ENCODE measurements around the gene STK24.

Gene STK24

GRCh38 chr13:98432638-98433037 lies 144.3 kb downstream of the STK24 start:
- H3K27me3 ChIP-seq (replicated peaks; ENCODE audit: control insufficient read depth, insufficient read depth, low read length) = no peaks in the 10 kb centered on the region
- no peak overlapping the region for H3K4me3 ChIP-seq (ENCODE audit: low read length)
- H3K9ac ChIP-seq (ENCODE audit: low read length) = no peak overlapping the region
- no peaks in the 10 kb centered on the region for H3K9me3 ChIP-seq (ENCODE audit: control insufficient read depth, low read length)
- DNase-seq (ENCODE audit: low read depth) = no peak
- H3K4me1 ChIP-seq (ENCODE audit: control insufficient read depth, insufficient read depth, low read length) = no peaks in the 10 kb centered on the region
- peaks cover 10% of the 10 kb centered on the region for H3K36me3 ChIP-seq (ENCODE audit: control insufficient read depth, insufficient read depth, low read length, severe bottlenecking)

DNA sequence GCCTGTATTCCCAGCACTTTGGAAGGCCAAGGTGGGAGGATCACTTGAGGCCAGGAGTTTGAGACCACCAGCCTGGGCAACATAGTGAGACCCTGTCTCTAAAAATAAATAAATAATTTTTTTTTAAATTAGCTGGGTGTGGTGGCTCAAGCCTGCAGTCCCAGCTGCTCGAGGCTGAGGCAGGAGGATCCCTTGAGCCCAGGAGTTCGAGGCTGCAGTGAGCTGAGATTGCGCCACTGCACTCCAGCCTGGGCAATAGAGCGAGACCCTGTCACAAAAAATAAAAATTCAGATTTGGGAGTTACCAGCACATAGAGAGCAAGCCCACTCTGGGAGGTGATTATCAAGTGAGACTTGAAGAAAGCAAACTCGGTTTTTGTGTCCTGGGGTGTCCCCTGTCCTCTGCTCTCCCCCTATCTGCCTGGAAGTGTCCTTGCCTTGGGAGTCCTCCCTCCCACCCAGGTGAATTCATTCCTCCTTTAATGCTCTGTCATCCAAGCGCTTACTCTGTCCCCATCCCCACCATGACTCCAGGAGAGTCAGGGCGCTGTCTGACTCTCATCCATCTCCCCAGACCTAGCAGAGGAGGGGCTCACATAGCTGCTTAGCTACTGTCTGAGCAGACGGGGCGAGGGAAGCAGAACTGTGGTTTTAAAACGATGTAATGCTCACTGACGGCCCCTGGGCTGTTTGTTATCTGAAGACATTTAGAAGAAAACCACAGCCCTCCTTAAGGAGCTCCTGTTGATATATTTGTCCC lies 146.8 kb downstream of the STK24 start:
- Histone ChIP-seq H3K4me3 (ENCODE audit: low read length) (no peak overlapping the region), H3K4me1 (ENCODE audit: control insufficient read depth, insufficient read depth, low read length) (no peaks in the 10 kb centered on the region), H3K9ac (ENCODE audit: low read length) (no peak overlapping the region), H3K36me3 (ENCODE audit: control insufficient read depth, insufficient read depth, low read length, severe bottlenecking) (peaks cover 11% of the 10 kb centered on the region), H3K9me3 (ENCODE audit: control insufficient read depth, low read length) (no peaks in the 10 kb centered on the region), H3K27me3 (replicated peaks; ENCODE audit: control insufficient read depth, insufficient read depth, low read length) (no peaks in the 10 kb centered on the region)
- DNase-seq (ENCODE audit: low read depth) = no peak

- H3K36me3 ChIP-seq (ENCODE audit: control insufficient read depth, insufficient read depth, low read length, severe bottlenecking) = peaks cover 11% of the 10 kb centered on the region
- no peaks in the 10 kb centered on the region for H3K27me3 ChIP-seq (replicated peaks; ENCODE audit: control insufficient read depth, insufficient read depth, low read length)
Measured at GRCh38 chr13:98429531-98429930, 147.4 kb downstream of the STK24 start.

GRCh38 chr13:98429081-98429480 lies 147.8 kb downstream of the STK24 start:
- Histone ChIP-seq H3K9me3 (ENCODE audit: control insufficient read depth, low read length) (no peaks in the 10 kb centered on the region), H3K4me1 (ENCODE audit: control insufficient read depth, insufficient read depth, low read length) (no peaks in the 10 kb centered on the region), H3K9ac (ENCODE audit: low read length) (no peak overlapping the region), H3K4me3 (ENCODE audit: low read length) (no peak overlapping the region), H3K27me3 (replicated peaks; ENCODE audit: control insufficient read depth, insufficient read depth, low read length) (no peaks in the 10 kb centered on the region), H3K36me3 (ENCODE audit: control insufficient read depth, insufficient read depth, low read length, severe bottlenecking) (peaks cover 11% of the 10 kb centered on the region)
- DNase-seq (ENCODE audit: low read depth) = no peak

More at GRCh38 chr13:98429531-98429930, 147.4 kb downstream of the STK24 start:
- no peaks in the 10 kb centered on the region for H3K9me3 ChIP-seq (ENCODE audit: control insufficient read depth, low read length)
- no peaks in the 10 kb centered on the region for H3K4me1 ChIP-seq (ENCODE audit: control insufficient read depth, insufficient read depth, low read length)
- no peak overlapping the region for H3K4me3 ChIP-seq (ENCODE audit: low read length)
- DNase-seq (ENCODE audit: low read depth) = no peak
- H3K9ac ChIP-seq (ENCODE audit: low read length) = no peak overlapping the region

GRCh38 chr13:98428256-98428966 lies 148.5 kb downstream of the STK24 start:
- no peak for DNase-seq (ENCODE audit: low read depth)
- no peaks in the 10 kb centered on the region for H3K9me3 ChIP-seq (ENCODE audit: control insufficient read depth, low read length)
- H3K9ac ChIP-seq (ENCODE audit: low read length) = no peak overlapping the region
- no peak overlapping the region for H3K4me3 ChIP-seq (ENCODE audit: low read length)
- H3K27me3 ChIP-seq (replicated peaks; ENCODE audit: control insufficient read depth, insufficient read depth, low read length) = no peaks in the 10 kb centered on the region
- H3K36me3 ChIP-seq (ENCODE audit: control insufficient read depth, insufficient read depth, low read length, severe bottlenecking) = peaks cover 11% of the 10 kb centered on the region
- no peaks in the 10 kb centered on the region for H3K4me1 ChIP-seq (ENCODE audit: control insufficient read depth, insufficient read depth, low read length)

DNA sequence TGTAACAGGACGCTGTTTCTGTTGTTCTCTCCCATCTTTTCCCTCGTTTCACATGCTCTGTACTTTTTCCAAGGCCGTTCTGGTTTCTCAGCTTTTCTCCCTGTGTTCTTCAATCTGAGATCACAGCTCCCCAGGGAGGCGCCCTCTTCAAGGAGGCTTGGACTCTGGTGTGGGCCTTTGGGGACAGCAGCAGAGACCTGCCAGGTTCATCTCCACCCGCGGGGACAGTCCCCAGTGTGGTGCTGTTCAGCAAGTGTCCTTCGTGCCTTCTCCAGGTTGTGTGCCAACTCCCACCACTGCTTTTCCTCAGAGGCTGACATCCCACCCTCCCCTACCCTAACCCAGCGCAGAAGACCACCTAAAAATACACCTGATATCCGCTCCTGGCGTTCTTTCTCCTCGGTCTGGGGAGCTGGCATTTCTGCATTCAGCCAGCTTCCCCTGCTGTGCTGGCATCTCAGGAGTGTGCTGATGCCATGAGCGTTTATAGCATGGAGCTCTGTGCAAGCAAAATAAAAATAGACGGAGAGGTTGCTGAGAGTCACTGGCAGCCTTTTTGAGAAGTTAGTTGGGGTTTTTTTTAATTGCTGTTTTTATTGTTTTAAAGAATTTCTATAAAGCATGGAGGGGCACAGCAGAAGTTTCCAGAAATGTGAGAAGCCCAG lies 149.4 kb downstream of the STK24 start:
- H3K36me3 ChIP-seq (ENCODE audit: control insufficient read depth, insufficient read depth, low read length, severe bottlenecking) = peaks cover 11% of the 10 kb centered on the region
- no peaks in the 10 kb centered on the region for H3K9me3 ChIP-seq (ENCODE audit: control insufficient read depth, low read length)
- no peaks in the 10 kb centered on the region for H3K27me3 ChIP-seq (replicated peaks; ENCODE audit: control insufficient read depth, insufficient read depth, low read length)
- no peak overlapping the region for H3K4me3 ChIP-seq (ENCODE audit: low read length)
- H3K4me1 ChIP-seq (ENCODE audit: control insufficient read depth, insufficient read depth, low read length) = no peaks in the 10 kb centered on the region
- DNase-seq (ENCODE audit: low read depth) = no peak
- H3K9ac ChIP-seq (ENCODE audit: low read length) = no peak overlapping the region

DNA sequence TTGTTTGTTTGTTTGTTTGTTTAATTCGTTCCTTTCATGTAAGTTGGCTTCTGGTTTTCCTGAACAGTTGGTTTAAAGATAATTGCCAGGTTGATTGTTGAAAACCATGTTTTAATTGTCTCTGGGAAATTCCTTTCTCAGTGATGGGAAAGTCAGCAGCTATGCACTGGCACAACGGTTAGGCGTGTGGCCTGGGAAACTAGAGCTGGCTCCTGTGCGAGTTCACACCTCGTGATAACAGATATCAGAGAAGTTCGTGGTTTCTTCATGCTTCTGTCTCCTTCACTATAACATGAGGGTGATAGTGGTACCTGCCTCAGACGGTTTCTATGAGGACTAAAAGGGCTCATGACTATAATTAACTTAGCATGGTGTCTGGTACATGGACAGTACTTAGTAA lies 153.5 kb downstream of the STK24 start:
- Histone ChIP-seq H3K9ac (ENCODE audit: low read length) (no peak overlapping the region), H3K4me3 (ENCODE audit: low read length) (no peak overlapping the region), H3K9me3 (ENCODE audit: control insufficient read depth, low read length) (no peaks in the 10 kb centered on the region), H3K4me1 (ENCODE audit: control insufficient read depth, insufficient read depth, low read length) (no peaks in the 10 kb centered on the region), H3K36me3 (ENCODE audit: control insufficient read depth, insufficient read depth, low read length, severe bottlenecking) (peaks cover 11% of the 10 kb centered on the region), H3K27me3 (replicated peaks; ENCODE audit: control insufficient read depth, insufficient read depth, low read length) (no peaks in the 10 kb centered on the region)
- no peak for DNase-seq (ENCODE audit: low read depth)

- no peaks in the 10 kb centered on the region for H3K9me3 ChIP-seq (ENCODE audit: control insufficient read depth, low read length)
- H3K36me3 ChIP-seq (ENCODE audit: control insufficient read depth, insufficient read depth, low read length, severe bottlenecking) = peaks cover 5% of the 10 kb centered on the region
- H3K4me1 ChIP-seq (ENCODE audit: control insufficient read depth, insufficient read depth, low read length) = no peaks in the 10 kb centered on the region
- H3K9ac ChIP-seq (ENCODE audit: low read length) = no peak overlapping the region
- H3K4me3 ChIP-seq (ENCODE audit: low read length) = no peak overlapping the region
- no peaks in the 10 kb centered on the region for H3K27me3 ChIP-seq (replicated peaks; ENCODE audit: control insufficient read depth, insufficient read depth, low read length)
- no peak for DNase-seq (ENCODE audit: low read depth)
Measured at GRCh38 chr13:98422046-98422445, 154.9 kb downstream of the STK24 start.

- Histone ChIP-seq H3K9ac (ENCODE audit: low read length) (no peak overlapping the region), H3K4me3 (ENCODE audit: low read length) (no peak overlapping the region)
Measured at GRCh38 chr13:98420554-98421175, 156.2 kb downstream of the STK24 start.

GRCh38 chr13:98419786-98420553 lies 156.9 kb downstream of the STK24 start:
- H3K9ac ChIP-seq (ENCODE audit: low read length) = no peak overlapping the region
- no peaks in the 10 kb centered on the region for H3K4me1 ChIP-seq (ENCODE audit: control insufficient read depth, insufficient read depth, low read length)
- no peak overlapping the region for H3K4me3 ChIP-seq (ENCODE audit: low read length)
- no peaks in the 10 kb centered on the region for H3K36me3 ChIP-seq (ENCODE audit: control insufficient read depth, insufficient read depth, low read length, severe bottlenecking)
- no peak for DNase-seq (ENCODE audit: low read depth)
- no peaks in the 10 kb centered on the region for H3K27me3 ChIP-seq (replicated peaks; ENCODE audit: control insufficient read depth, insufficient read depth, low read length)
- no peaks in the 10 kb centered on the region for H3K9me3 ChIP-seq (ENCODE audit: control insufficient read depth, low read length)

More at GRCh38 chr13:98420554-98421175, 156.2 kb downstream of the STK24 start:
- H3K36me3 ChIP-seq (ENCODE audit: control insufficient read depth, insufficient read depth, low read length, severe bottlenecking) = no peaks in the 10 kb centered on the region
- no peaks in the 10 kb centered on the region for H3K27me3 ChIP-seq (replicated peaks; ENCODE audit: control insufficient read depth, insufficient read depth, low read length)
- no peaks in the 10 kb centered on the region for H3K9me3 ChIP-seq (ENCODE audit: control insufficient read depth, low read length)
- no peak for DNase-seq (ENCODE audit: low read depth)
- H3K4me1 ChIP-seq (ENCODE audit: control insufficient read depth, insufficient read depth, low read length) = no peaks in the 10 kb centered on the region

All from adipocyte (in vitro differentiated cells).